H9 (cell line): ENCODE results near the gene OR5D13. TPM values are rescaled to one million over a fixed set of nuclear protein-coding genes. Genes with fewer than 3 reads are reported as not detected.

Experiments
- DNase-seq: peaks from one replicate; pipeline ENCODE4 v3.0.0-alpha.2; 2017
- H2AFZ ChIP-seq: one replicate; pipeline ENCODE4 v1.6.1; 2013; ENCODE audit warnings: mild to moderate bottlenecking, low read length, control low read depth, moderate library complexity
- H2AK5ac ChIP-seq: 2 replicates; pipeline ENCODE4 v1.6.1; 2013; ENCODE audit warnings: low read length, control low read depth, mixed read lengths; ENCODE audit not compliant: insufficient read length
- H2BK120ac ChIP-seq: one replicate; pipeline ENCODE4 v1.6.1; 2013; ENCODE audit warnings: low read depth, mild to moderate bottlenecking, low read length, control low read depth, inconsistent platforms; ENCODE audit not compliant: poor library complexity, severe bottlenecking
- H2BK12ac ChIP-seq: 2 replicates; pipeline ENCODE4 v1.6.1; 2013; ENCODE audit warnings: low read length, control low read depth, mixed read lengths, low read depth; ENCODE audit not compliant: insufficient read length
- H2BK15ac ChIP-seq: 2 replicates; pipeline ENCODE4 v1.6.1; 2013; ENCODE audit warnings: low read depth, low read length, control low read depth
- H2BK20ac ChIP-seq: one replicate; pipeline ENCODE4 v1.6.1; 2013; ENCODE audit warnings: low read depth, mild to moderate bottlenecking, low read length, control low read depth, inconsistent platforms; ENCODE audit not compliant: poor library complexity, severe bottlenecking
- H2BK5ac ChIP-seq: 2 replicates; pipeline ENCODE4 v1.6.1; 2013; ENCODE audit warnings: low read length, control low read depth, mixed read lengths; ENCODE audit not compliant: insufficient read length
- H3K14ac ChIP-seq: 2 replicates; pipeline ENCODE4 v1.6.1; 2013; ENCODE audit warnings: low read length, control low read depth; ENCODE audit not compliant: insufficient read depth
- H3K18ac ChIP-seq: 2 replicates; pipeline ENCODE4 v1.6.1; 2013; ENCODE audit warnings: low read depth, mild to moderate bottlenecking, mixed read lengths, low read length, control low read depth; ENCODE audit not compliant: insufficient read length
- H3K23ac ChIP-seq: 2 replicates; pipeline ENCODE4 v1.6.1; 2013; ENCODE audit warnings: low read length, control low read depth, mixed read lengths, low read depth; ENCODE audit not compliant: insufficient read length
- H3K23me2 ChIP-seq: 2 replicates; pipeline ENCODE4 v1.6.1; 2013; ENCODE audit warnings: low read depth, mild to moderate bottlenecking, mixed read lengths, low read length, control low read depth; ENCODE audit not compliant: insufficient read length, poor library complexity, severe bottlenecking
- H3K27ac ChIP-seq: 2 replicates; pipeline ENCODE4 v1.5.1; 2013; ENCODE audit warnings: low read length, control low read depth, mixed read lengths, low read depth; ENCODE audit not compliant: insufficient read length
- H3K27me3 ChIP-seq: 2 replicates; pipeline ENCODE4 v1.6.1; 2013; ENCODE audit warnings: low read length, control low read depth, inconsistent platforms; ENCODE audit not compliant: insufficient read depth
- H3K4ac ChIP-seq: 2 replicates; pipeline ENCODE4 v1.6.1; 2013; ENCODE audit warnings: low read depth, mild to moderate bottlenecking, control low read depth, inconsistent platforms, low read length, moderate library complexity
- H3K4me1 ChIP-seq: 2 replicates; pipeline ENCODE4 v1.6.1; 2013; ENCODE audit warnings: low read length, control low read depth, inconsistent platforms; ENCODE audit not compliant: insufficient read depth
- H3K4me2 ChIP-seq: 2 replicates; pipeline ENCODE4 v1.6.1; 2013; ENCODE audit warnings: low read length, control low read depth, mixed read lengths; ENCODE audit not compliant: insufficient read length, insufficient read depth
- H3K56ac ChIP-seq: 2 replicates; pipeline ENCODE4 v1.6.1; 2013; ENCODE audit warnings: low read depth, mild to moderate bottlenecking, mixed read lengths, low read length, control low read depth; ENCODE audit not compliant: insufficient read length
- H3K79me1 ChIP-seq: 2 replicates; pipeline ENCODE4 v1.6.1; 2013; ENCODE audit warnings: low read depth, mild to moderate bottlenecking, moderate library complexity, low read length, control low read depth, inconsistent platforms; ENCODE audit not compliant: insufficient read depth, poor library complexity, severe bottlenecking
- H3K79me2 ChIP-seq: 2 replicates; pipeline ENCODE4 v1.6.1; 2013; ENCODE audit warnings: low read length, control low read depth, inconsistent platforms; ENCODE audit not compliant: insufficient read depth
- H3K9ac ChIP-seq: 2 replicates; pipeline ENCODE4 v1.6.1; 2013; ENCODE audit warnings: low read length, control low read depth, mixed read lengths; ENCODE audit not compliant: insufficient read length; ENCODE audit errors: extremely low read depth
- H3K9me3 ChIP-seq: one replicate; pipeline ENCODE4 v1.6.1; 2013; ENCODE audit warnings: low read depth, low read length, inconsistent platforms; ENCODE audit not compliant: control insufficient read depth
- H3T11ph ChIP-seq: one replicate; pipeline ENCODE4 v1.6.1; 2013; ENCODE audit warnings: mild to moderate bottlenecking, low read length, control low read depth, inconsistent platforms
- H4K20me1 ChIP-seq: one replicate; pipeline ENCODE4 v1.6.1; 2013; ENCODE audit not compliant: control insufficient read depth, insufficient read length, insufficient read depth
- H4K5ac ChIP-seq: 2 replicates; pipeline ENCODE4 v1.6.1; 2013; ENCODE audit warnings: low read depth, mild to moderate bottlenecking, mixed read lengths, low read length, control low read depth; ENCODE audit not compliant: insufficient read length
- H4K8ac ChIP-seq: replicated peaks from 2 replicates; pipeline ENCODE4 v1.6.1; 2013; ENCODE audit warnings: low read length, control low read depth, mixed read lengths, low read depth; ENCODE audit not compliant: insufficient read length
- H4K91ac ChIP-seq: 2 replicates; pipeline ENCODE4 v1.6.1; 2013; ENCODE audit warnings: low read depth, mild to moderate bottlenecking, moderate library complexity, mixed read lengths, low read length, control low read depth; ENCODE audit not compliant: insufficient read length
- H3K27ac Mint-ChIP-seq, 3 experiments: 2 replicates in 2 of 3; 3 replicates in 1 of 3; pipeline ENCODE4 v1.8.0; 2020 to 2021; ENCODE audit warnings: mixed read lengths in 3 of 3, mild to moderate bottlenecking in 1 of 3, moderate library complexity in 1 of 3
- H3K27me3 Mint-ChIP-seq: 2 replicates; pipeline ENCODE4 v1.8.0; 2021; ENCODE audit warnings: low read depth, mild to moderate bottlenecking, moderate library complexity, mixed read lengths
- H3K36me3 Mint-ChIP-seq, 3 experiments: 2 replicates in 2 of 3; 3 replicates in 1 of 3; pipeline ENCODE4 v1.8.0; 2020 to 2021; ENCODE audit warnings: low read depth in 3 of 3, mixed read lengths in 3 of 3; ENCODE audit not compliant: insufficient read depth in 1 of 3
- H3K4me1 Mint-ChIP-seq, 2 experiments: 2 replicates each; pipeline ENCODE4 v1.8.0; 2020; ENCODE audit warnings: mixed read lengths in 2 of 2
- H3K4me3 Mint-ChIP-seq, 2 experiments: 2 replicates in 1 of 2; 3 replicates in 1 of 2; pipeline ENCODE4 v1.8.0; 2020 to 2021; ENCODE audit warnings: mild to moderate bottlenecking in 2 of 2, mixed read lengths in 2 of 2, moderate library complexity in 1 of 2
- H3K9me3 Mint-ChIP-seq, 2 experiments: 2 replicates in 1 of 2; 3 replicates in 1 of 2; pipeline ENCODE4 v1.8.0; 2020; ENCODE audit warnings: mild to moderate bottlenecking in 2 of 2, mixed read lengths in 2 of 2, moderate library complexity in 1 of 2
- WGBS: extraction: QIAGEN DNeasy Blood & Tissue Kit; methylation state at CpG from one replicate; pipeline ENCODE4 v1.1.7; 2013; ENCODE audit warnings: missing lambda C conversion rate, low lambda C conversion rate, mixed read lengths; ENCODE audit not compliant: insufficient read length; ENCODE audit errors: extremely low coverage; 5-methylcytosine and 5-hydroxymethylcytosine counted together
- total RNA-seq: library from RNA; stranded (reverse); gene quantifications from 2 replicates; pipeline ENCODE4 v1.2.1, GENCODE V29; 2021
- TF ChIP-seq, protein P1 (sequence below): fragments of 200-600 bp; sonication (generic); conservative IDR thresholded peaks from 3 replicates; pipeline ENCODE4 v1.8.0; 2021; ENCODE audit warnings: antibody characterized with exemption, mild to moderate bottlenecking

Gene OR5D13
- total RNA-seq, 1 experiment from 2014 or later: not detected

DNA sequence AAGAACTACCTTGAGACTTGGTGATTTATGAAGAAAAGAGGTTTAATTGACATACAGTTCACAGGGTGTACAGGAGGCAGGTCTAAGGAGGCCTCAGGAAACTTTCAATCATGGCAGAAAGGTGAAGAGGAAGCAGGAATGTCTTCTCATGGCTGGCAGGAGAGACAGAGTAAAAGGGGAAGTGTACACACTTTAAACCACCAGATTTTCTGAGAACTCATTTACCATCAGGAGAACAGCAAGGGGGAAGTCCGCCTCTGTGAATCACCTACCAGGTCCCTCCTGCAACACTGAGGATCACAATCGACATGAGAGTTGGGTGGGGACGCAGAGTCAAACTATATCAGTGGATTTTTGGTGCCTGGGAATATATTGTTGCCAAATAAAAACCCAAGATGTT is 40.3 kb upstream of the OR5D13 start:
- Histone ChIP-seq H3K79me2 (no peaks in the 10 kb centered on the region), H3K56ac (no peak overlapping the region), H3K4me1 (no peaks in the 10 kb centered on the region), H3K9me3 (peaks cover 77% of the 10 kb centered on the region), H3K18ac (no peak overlapping the region), H3T11ph (no peak overlapping the region), H2BK12ac (no peak overlapping the region), H2BK20ac (no peak overlapping the region), H3K23me2 (no peaks in the 10 kb centered on the region), H3K23ac (no peak overlapping the region), H3K9ac (no peak overlapping the region), H4K8ac (no peak overlapping the region), H3K27me3 (no peaks in the 10 kb centered on the region), H2BK5ac (no peak overlapping the region), H2AK5ac (no peak overlapping the region), H4K91ac (no peak overlapping the region), H3K79me1 (no peaks in the 10 kb centered on the region), H3K4ac (no peak overlapping the region), H2BK15ac (no peak overlapping the region), H4K20me1 (no peaks in the 10 kb centered on the region), H3K27ac (no peak overlapping the region), H2BK120ac (no peak overlapping the region), H2AFZ (no peak overlapping the region), H3K14ac (no peak overlapping the region), H4K5ac (no peak overlapping the region), H3K4me2 (no peak overlapping the region)
- H3K4me1 Mint-ChIP-seq: no peaks in the 10 kb centered on the region
- no peak for DNase-seq
- no peaks in the 10 kb centered on the region; the same call in 1 of the 2 replicates for H3K27me3 Mint-ChIP-seq
- H3K27ac Mint-ChIP-seq: no peak overlapping the region
- TF ChIP-seq, protein P1, sequence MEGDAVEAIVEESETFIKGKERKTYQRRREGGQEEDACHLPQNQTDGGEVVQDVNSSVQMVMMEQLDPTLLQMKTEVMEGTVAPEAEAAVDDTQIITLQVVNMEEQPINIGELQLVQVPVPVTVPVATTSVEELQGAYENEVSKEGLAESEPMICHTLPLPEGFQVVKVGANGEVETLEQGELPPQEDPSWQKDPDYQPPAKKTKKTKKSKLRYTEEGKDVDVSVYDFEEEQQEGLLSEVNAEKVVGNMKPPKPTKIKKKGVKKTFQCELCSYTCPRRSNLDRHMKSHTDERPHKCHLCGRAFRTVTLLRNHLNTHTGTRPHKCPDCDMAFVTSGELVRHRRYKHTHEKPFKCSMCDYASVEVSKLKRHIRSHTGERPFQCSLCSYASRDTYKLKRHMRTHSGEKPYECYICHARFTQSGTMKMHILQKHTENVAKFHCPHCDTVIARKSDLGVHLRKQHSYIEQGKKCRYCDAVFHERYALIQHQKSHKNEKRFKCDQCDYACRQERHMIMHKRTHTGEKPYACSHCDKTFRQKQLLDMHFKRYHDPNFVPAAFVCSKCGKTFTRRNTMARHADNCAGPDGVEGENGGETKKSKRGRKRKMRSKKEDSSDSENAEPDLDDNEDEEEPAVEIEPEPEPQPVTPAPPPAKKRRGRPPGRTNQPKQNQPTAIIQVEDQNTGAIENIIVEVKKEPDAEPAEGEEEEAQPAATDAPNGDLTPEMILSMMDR: no peak
- no peak overlapping the region for H3K4me3 Mint-ChIP-seq
- peaks cover 4 to 24% (median 6%) of the 10 kb centered on the region in 3 experiments; a peak in 4 of 7 replicates for H3K36me3 Mint-ChIP-seq
- peaks cover 88 to 97% of the 10 kb centered on the region in 2 experiments for H3K9me3 Mint-ChIP-seq
- no CpG with 5 or more reads among the region's 3 CpGs for WGBS
